HT-29 (cell line): Measurements from ENCODE around the gene RPP21. TPM values are rescaled to one million over a fixed set of nuclear protein-coding genes. Genes with fewer than 3 reads are reported as not detected.

Experiments
- DNase-seq: peaks from one replicate; pipeline ENCODE4 v3.0.0-alpha.2; 2015; ENCODE audit warnings: low spot score
- small RNA-seq: library from RNA; depleted of rRNA; stranded (forward); fragments of <200 nt; gene quantifications from one replicate; pipeline ENCODE3, GENCODE V24; 2014
- total RNA-seq: library from RNA; depleted of rRNA; stranded (reverse); fragments of >200 nt; shearing (Covaris generic); gene quantifications from 2 replicates; pipeline ENCODE4 v1.2.3, GENCODE V29; 2014; rRNA removed

The RPP21 gene
- total RNA-seq, 1 experiment from 2014 or later: 111 TPM

- peak; percentile 59 for DNase-seq
These were observed 33.5 kb downstream of the RPP21 start for GRCh38 chr6:30378290-30378937.

GRCh38 chr6:30380464-30380863 lies 35.5 kb downstream of the RPP21 start:
- DNase-seq: no peak

- DNase-seq: no peak
These were observed 41.2 kb downstream of the RPP21 start for GRCh38 chr6:30386166-30386565.

GRCh38 chr6:30391240-30391639 lies 46.3 kb downstream of the RPP21 start:
- no peak for DNase-seq

- DNase-seq: peak; percentile 44
These were observed 49.2 kb downstream of the RPP21 start for GRCh38 chr6:30394139-30394538.

Small RNA genes within 50 kb of the gene (small RNA-seq; reads per million reads assigned to genes)
- gene HLA-N: not detected

Other genes with a start within 250 kb of the RPP21 start
- gene TRIM31, start 232.1 kb upstream of the RPP21 start, total RNA-seq: 112 and 119 TPM in 2 replicates
- gene TRIM40, start 209.0 kb upstream of the RPP21 start, total RNA-seq: not detected in 2 replicates
- 1.2 and 2.1 TPM in 2 replicates for gene TRIM10, start 183.9 kb upstream of the RPP21 start, total RNA-seq
- 13.3 and 15.1 TPM in 2 replicates for gene TRIM15, start 181.6 kb upstream of the RPP21 start, total RNA-seq
- 63.1 and 63.5 TPM in 2 replicates for gene TRIM26, start 131.8 kb upstream of the RPP21 start, total RNA-seq
- gene TRIM39, start 18.2 kb upstream of the RPP21 start, total RNA-seq: 13.6 and 15.0 TPM in 2 replicates
- 99.5 and 117 TPM in 2 replicates for gene HLA-E, start 144.4 kb downstream of the RPP21 start, total RNA-seq
- gene GNL1, start 211.3 kb downstream of the RPP21 start, total RNA-seq: 72.9 and 73.4 TPM in 2 replicates
- 5.1 and 7.7 TPM in 2 replicates for gene PRR3, start 212.1 kb downstream of the RPP21 start, total RNA-seq
- 57.3 and 73.4 TPM in 2 replicates for gene ABCF1, start 226.3 kb downstream of the RPP21 start, total RNA-seq